Activated CD4-positive, alpha-beta T cell treated with anti-CD3 and anti-CD28 coated beads, Interleukin-2, amount 10 ng/mL, durations not matched to agents 24 days and 14 days (primary cell): ENCODE measurements around the gene MOB3A. TPM values are rescaled to one million over a fixed set of nuclear protein-coding genes. Genes with fewer than 3 reads are reported as not detected.

Experiments
- DNase-seq: peaks from one replicate; pipeline ENCODE4 v3.0.0; 2022
- H3K27ac Mint-ChIP-seq: one replicate; pipeline ENCODE4 v1.8.0; 2022; ENCODE audit warnings: mild to moderate bottlenecking, mixed read lengths
- H3K27me3 Mint-ChIP-seq: one replicate; pipeline ENCODE4 v1.8.0; 2022; ENCODE audit warnings: mixed read lengths
- H3K36me3 Mint-ChIP-seq: one replicate; pipeline ENCODE4 v1.8.0; 2022; ENCODE audit warnings: low read depth, mild to moderate bottlenecking, mixed read lengths
- H3K4me1 Mint-ChIP-seq: one replicate; pipeline ENCODE4 v1.8.0; 2021; ENCODE audit warnings: mixed read lengths
- H3K4me3 Mint-ChIP-seq: one replicate; pipeline ENCODE4 v1.8.0; 2022; ENCODE audit warnings: mild to moderate bottlenecking, moderate library complexity, mixed read lengths
- H3K9me3 Mint-ChIP-seq: one replicate; pipeline ENCODE4 v1.8.0; 2021; ENCODE audit warnings: mixed read lengths
- intact Hi-C: fragments of 100-400 bp; cut with micrococcal nuclease; formaldehyde crosslinking; loops from one replicate; pipeline ENCODE4 v1.15.1; 2023
- total RNA-seq: library from RNA; stranded (reverse); gene quantifications from 2 replicates; pipeline ENCODE4 v1.2.3, GENCODE V29; 2022

MOB3A gene
- total RNA-seq, 1 donor from 2014 or later, result 185 TPM

GRCh38 chr19:2117215-2117960 is 21.3 kb upstream of the MOB3A start:
- intact Hi-C loops, result no loop called here
- no peaks in the 10 kb centered on the region for H3K4me1 Mint-ChIP-seq
- no peak overlapping the region for H3K27ac Mint-ChIP-seq
- H3K27me3 Mint-ChIP-seq, result no peaks in the 10 kb centered on the region
- no peak for DNase-seq
- no peaks in the 10 kb centered on the region for H3K9me3 Mint-ChIP-seq
- peaks cover 57% of the 10 kb centered on the region for H3K36me3 Mint-ChIP-seq
- H3K4me3 Mint-ChIP-seq, result no peak overlapping the region

GRCh38 chr19:2116507-2116906 is 20.4 kb upstream of the MOB3A start:
- no peaks in the 10 kb centered on the region for H3K27me3 Mint-ChIP-seq
- H3K4me1 Mint-ChIP-seq, result no peaks in the 10 kb centered on the region
- H3K9me3 Mint-ChIP-seq, result no peaks in the 10 kb centered on the region
- no peak overlapping the region for H3K27ac Mint-ChIP-seq
- H3K36me3 Mint-ChIP-seq, result peaks cover 63% of the 10 kb centered on the region
- DNase-seq, result no peak
- no peak overlapping the region for H3K4me3 Mint-ChIP-seq
- intact Hi-C loops, result no loop called here

GRCh38 chr19:2115911-2116426 is 19.8 kb upstream of the MOB3A start:
- intact Hi-C loops, result no loop called here
- peaks cover 59% of the 10 kb centered on the region for H3K36me3 Mint-ChIP-seq
- no peaks in the 10 kb centered on the region for H3K27me3 Mint-ChIP-seq
- H3K4me1 Mint-ChIP-seq, result no peaks in the 10 kb centered on the region
- no peak overlapping the region for H3K27ac Mint-ChIP-seq
- no peak overlapping the region for H3K4me3 Mint-ChIP-seq
- no peak for DNase-seq
- no peaks in the 10 kb centered on the region for H3K9me3 Mint-ChIP-seq

GRCh38 chr19:2115324-2115723 is 19.2 kb upstream of the MOB3A start:
- Mint-ChIP-seq H3K27me3 (no peaks in the 10 kb centered on the region), H3K4me3 (no peak overlapping the region), H3K4me1 (no peaks in the 10 kb centered on the region), H3K36me3 (peaks cover 55% of the 10 kb centered on the region), H3K9me3 (no peaks in the 10 kb centered on the region), H3K27ac (no peak overlapping the region)
- no peak for DNase-seq
- intact Hi-C loops, result no loop called here

GRCh38 chr19:2114821-2115220 is 18.7 kb upstream of the MOB3A start:
- intact Hi-C loops, result no loop called here
- no peak for DNase-seq
- H3K27ac Mint-ChIP-seq, result no peak overlapping the region
- H3K4me3 Mint-ChIP-seq, result no peak overlapping the region
- peaks cover 55% of the 10 kb centered on the region for H3K36me3 Mint-ChIP-seq
- H3K4me1 Mint-ChIP-seq, result no peaks in the 10 kb centered on the region
- H3K9me3 Mint-ChIP-seq, result no peaks in the 10 kb centered on the region
- no peaks in the 10 kb centered on the region for H3K27me3 Mint-ChIP-seq

GRCh38 chr19:2114218-2114617 is 18.1 kb upstream of the MOB3A start:
- Mint-ChIP-seq H3K4me1 (no peaks in the 10 kb centered on the region), H3K27me3 (no peaks in the 10 kb centered on the region), H3K9me3 (no peaks in the 10 kb centered on the region), H3K4me3 (no peak overlapping the region), H3K36me3 (peaks cover 56% of the 10 kb centered on the region), H3K27ac (no peak overlapping the region)
- DNase-seq, result no peak
- intact Hi-C loops, result no loop called here

GRCh38 chr19:2113439-2114211 is 17.5 kb upstream of the MOB3A start:
- H3K36me3 Mint-ChIP-seq, result peaks cover 53% of the 10 kb centered on the region
- intact Hi-C loops, result no loop called here
- no peak for DNase-seq
- no peaks in the 10 kb centered on the region for H3K9me3 Mint-ChIP-seq
- no peak overlapping the region for H3K4me3 Mint-ChIP-seq
- no peaks in the 10 kb centered on the region for H3K4me1 Mint-ChIP-seq
- H3K27me3 Mint-ChIP-seq, result no peaks in the 10 kb centered on the region
- H3K27ac Mint-ChIP-seq, result no peak overlapping the region

- peaks cover 49% of the 10 kb centered on the region for H3K36me3 Mint-ChIP-seq
- no peaks in the 10 kb centered on the region for H3K27me3 Mint-ChIP-seq
- no peak overlapping the region for H3K27ac Mint-ChIP-seq
- H3K4me1 Mint-ChIP-seq, result no peaks in the 10 kb centered on the region
- H3K9me3 Mint-ChIP-seq, result no peaks in the 10 kb centered on the region
- DNase-seq, result no peak
- H3K4me3 Mint-ChIP-seq, result no peak overlapping the region
- intact Hi-C loops, result no loop called here
These were observed 16.6 kb upstream of the MOB3A start for GRCh38 chr19:2112516-2113320.

- H3K4me1 Mint-ChIP-seq, result no peaks in the 10 kb centered on the region
- intact Hi-C loops, result no loop called here
- peaks cover 51% of the 10 kb centered on the region for H3K36me3 Mint-ChIP-seq
- no peaks in the 10 kb centered on the region for H3K27me3 Mint-ChIP-seq
- DNase-seq, result no peak
- H3K27ac Mint-ChIP-seq, result no peak overlapping the region
- H3K9me3 Mint-ChIP-seq, result no peaks in the 10 kb centered on the region
- no peak overlapping the region for H3K4me3 Mint-ChIP-seq
These were observed 15.8 kb upstream of the MOB3A start for GRCh38 chr19:2111886-2112285.

GRCh38 chr19:2111425-2111824 is 15.3 kb upstream of the MOB3A start:
- intact Hi-C loops, result no loop called here
- Mint-ChIP-seq H3K4me3 (no peak overlapping the region), H3K36me3 (peaks cover 55% of the 10 kb centered on the region), H3K4me1 (no peaks in the 10 kb centered on the region), H3K9me3 (no peaks in the 10 kb centered on the region), H3K27me3 (no peaks in the 10 kb centered on the region), H3K27ac (no peak overlapping the region)
- DNase-seq, result no peak

- no peaks in the 10 kb centered on the region for H3K4me1 Mint-ChIP-seq
- DNase-seq, result no peak
- H3K4me3 Mint-ChIP-seq, result no peak overlapping the region
- intact Hi-C loops, result no loop called here
- no peaks in the 10 kb centered on the region for H3K9me3 Mint-ChIP-seq
- H3K27ac Mint-ChIP-seq, result no peak overlapping the region
- H3K36me3 Mint-ChIP-seq, result peaks cover 56% of the 10 kb centered on the region
- no peaks in the 10 kb centered on the region for H3K27me3 Mint-ChIP-seq
These were observed 14.7 kb upstream of the MOB3A start for GRCh38 chr19:2110822-2111221.

GRCh38 chr19:2109046-2109864 is 13.1 kb upstream of the MOB3A start:
- peaks cover 2% of the 10 kb centered on the region for H3K9me3 Mint-ChIP-seq
- no peaks in the 10 kb centered on the region for H3K4me1 Mint-ChIP-seq
- H3K4me3 Mint-ChIP-seq, result no peak overlapping the region
- intact Hi-C loops, result no loop called here
- H3K36me3 Mint-ChIP-seq, result peaks cover 58% of the 10 kb centered on the region
- no peaks in the 10 kb centered on the region for H3K27me3 Mint-ChIP-seq
- DNase-seq, result no peak
- H3K27ac Mint-ChIP-seq, result no peak overlapping the region

- Mint-ChIP-seq H3K4me1 (peaks cover 2% of the 10 kb centered on the region), H3K9me3 (peaks cover 8% of the 10 kb centered on the region), H3K27me3 (no peaks in the 10 kb centered on the region), H3K36me3 (peaks cover 60% of the 10 kb centered on the region), H3K4me3 (no peak overlapping the region), H3K27ac (no peak overlapping the region)
- no peak for DNase-seq
- intact Hi-C loops, result no loop called here
These were observed 12.3 kb upstream of the MOB3A start for GRCh38 chr19:2108251-2109016.
